ENCODE measurements around the gene PDE2A. TPM values are rescaled to one million over a fixed set of nuclear protein-coding genes. Genes with fewer than 3 reads are reported as not detected.

Gene PDE2A
- total and polyA plus RNA-seq, 2 donors (not counting 1 experiment from before 2014, with no cell fraction given), result 0.88 to 2.9 TPM

- Mint-ChIP-seq H3K4me1 (peaks cover 11% of the 10 kb centered on the region), H3K9me3 (ENCODE audit: insufficient read depth) (no peaks in the 10 kb centered on the region), H3K27me3 (no peaks in the 10 kb centered on the region), H3K4me3 (no peak overlapping the region), H3K27ac (no peak overlapping the region)
- H3K27ac ChIP-seq (ENCODE audit: low read length in 2 of 2), result no peak overlapping the region
- H3K79me2 ChIP-seq (ENCODE audit: control insufficient read depth, insufficient read depth, low read length), result peaks cover 87% of the 10 kb centered on the region
- WGBS (ENCODE audit: insufficient coverage), result over 99% methylated on average over 7 of the region's 9 CpGs
- ATAC-seq (ENCODE audit: low read depth) (no peak), DNase-seq (no peak)
- peaks cover 2 to 89% of the 10 kb centered on the region in 2 experiments for H3K36me3 ChIP-seq (replicated peaks in 1 of 2; ENCODE audit: control extremely low read depth in 1 of 2, control insufficient read depth in 1 of 2, extremely low read depth in 1 of 2, insufficient read depth in 2 of 2, low read length in 1 of 2)
- TF ChIP-seq EZH2 (IDR thresholded peaks at IDR 0.05; ENCODE audit: borderline replicate concordance, insufficient read depth, low read depth, low read length, poor library complexity, severe bottlenecking) (no peak), CTCF (IDR thresholded peaks at IDR 0.05) (no peak)
- no peak overlapping the region for H3K4me2 ChIP-seq (replicated peaks; ENCODE audit: low read depth, low read length, poor library complexity, severe bottlenecking)
- POLR2A ChIA-PET, result no interaction called here
- CTCF ChIA-PET, result no interaction called here
- no peaks in the 10 kb centered on the region for H3K27me3 ChIP-seq (replicated peaks in 1 of 4; ENCODE audit: control extremely low read depth in 1 of 4, control insufficient read depth in 3 of 4, insufficient read depth in 4 of 4, low read length in 3 of 4)
- peaks cover 97% of the 10 kb centered on the region for H4K20me1 ChIP-seq (ENCODE audit: control insufficient read depth, insufficient read depth, low read length, poor library complexity, severe bottlenecking)
- intact Hi-C loops (cut with micrococcal nuclease), result no loop called here
- no peak overlapping the region for H3K4me3 ChIP-seq (ENCODE audit: control extremely low read depth in 1 of 5, extremely low read depth in 1 of 5, insufficient read depth in 1 of 5, low read depth in 2 of 5, low read length in 4 of 5)
- no peak overlapping the region for H3K9ac ChIP-seq (ENCODE audit: low read length)
- H3K9me3 ChIP-seq (ENCODE audit: control extremely low read depth in 1 of 3, control insufficient read depth in 2 of 3, insufficient read depth in 1 of 3, low read length in 2 of 3), result no peaks in the 10 kb centered on the region
- H3K4me1 ChIP-seq (ENCODE audit: control insufficient read depth in 2 of 2, insufficient read depth in 2 of 2, low read length in 2 of 2), result peaks cover 0 to 5% of the 10 kb centered on the region in 2 donors
- no peak overlapping the region for H2AFZ ChIP-seq (ENCODE audit: insufficient read depth, low read depth, low read length, poor library complexity, severe bottlenecking)
Measured at GRCh38 chr11:72711141-72711540, 36.9 kb upstream of the PDE2A start.

- WGBS (ENCODE audit: insufficient coverage), result 100% methylated on average over 10 of the region's 11 CpGs
- Histone ChIP-seq H3K36me3 (replicated peaks in 1 of 2; ENCODE audit: control extremely low read depth in 1 of 2, control insufficient read depth in 1 of 2, extremely low read depth in 1 of 2, insufficient read depth in 2 of 2, low read length in 1 of 2) (peaks cover 2 to 93% of the 10 kb centered on the region in 2 experiments), H3K79me2 (ENCODE audit: control insufficient read depth, insufficient read depth, low read length) (peaks cover 80% of the 10 kb centered on the region), H3K27ac (ENCODE audit: low read length in 2 of 2) (no peak overlapping the region), H2AFZ (ENCODE audit: insufficient read depth, low read depth, low read length, poor library complexity, severe bottlenecking) (no peak overlapping the region), H4K20me1 (ENCODE audit: control insufficient read depth, insufficient read depth, low read length, poor library complexity, severe bottlenecking) (peaks cover 97% of the 10 kb centered on the region), H3K4me3 (ENCODE audit: control extremely low read depth in 1 of 5, extremely low read depth in 1 of 5, insufficient read depth in 1 of 5, low read depth in 2 of 5, low read length in 4 of 5) (no peak overlapping the region), H3K4me1 (ENCODE audit: control insufficient read depth in 2 of 2, insufficient read depth in 2 of 2, low read length in 2 of 2) (peaks cover 0 to 5% of the 10 kb centered on the region in 2 donors), H3K9me3 (ENCODE audit: control extremely low read depth in 1 of 3, control insufficient read depth in 2 of 3, insufficient read depth in 1 of 3, low read length in 2 of 3) (no peaks in the 10 kb centered on the region), H3K4me2 (replicated peaks; ENCODE audit: low read depth, low read length, poor library complexity, severe bottlenecking) (no peak overlapping the region), H3K27me3 (replicated peaks in 1 of 4; ENCODE audit: control extremely low read depth in 1 of 4, control insufficient read depth in 3 of 4, insufficient read depth in 4 of 4, low read length in 3 of 4) (no peaks in the 10 kb centered on the region), H3K9ac (ENCODE audit: low read length) (no peak overlapping the region)
- intact Hi-C loops (cut with micrococcal nuclease), result no loop called here
- POLR2A ChIA-PET, result no interaction called here
- Mint-ChIP-seq H3K9me3 (ENCODE audit: insufficient read depth) (no peaks in the 10 kb centered on the region), H3K4me1 (peaks cover 9% of the 10 kb centered on the region), H3K27me3 (no peaks in the 10 kb centered on the region), H3K27ac (no peak overlapping the region), H3K4me3 (no peak overlapping the region)
- CTCF ChIA-PET, result no interaction called here
- ATAC-seq (ENCODE audit: low read depth) (no peak), DNase-seq (no peak)
- TF ChIP-seq EZH2 (IDR thresholded peaks at IDR 0.05; ENCODE audit: borderline replicate concordance, insufficient read depth, low read depth, low read length, poor library complexity, severe bottlenecking), result no peak
- no peak for TF ChIP-seq CTCF (IDR thresholded peaks at IDR 0.05)
Measured at GRCh38 chr11:72710278-72710677, 36.1 kb upstream of the PDE2A start.

Measured in B cell (primary cell).